DND-41 (cell line): ENCODE data around the gene LIF.

Experiments
- EZH2 ChIP-seq: IDR thresholded peaks from 3 replicates; pipeline ENCODE4 v1.6.1; 2012; ENCODE audit warnings: borderline replicate concordance, low read depth, mild to moderate bottlenecking, moderate library complexity, low read length, inconsistent platforms; ENCODE audit not compliant: severe bottlenecking
- TF ChIP-seq, protein P1 (sequence below): IDR thresholded peaks from 2 replicates; pipeline ENCODE4 v1.5.1; 2012; ENCODE audit warnings: borderline replicate concordance, low read length, moderate library complexity, mild to moderate bottlenecking; ENCODE audit not compliant: poor library complexity, severe bottlenecking; ENCODE audit errors: extremely low read depth

DNA sequence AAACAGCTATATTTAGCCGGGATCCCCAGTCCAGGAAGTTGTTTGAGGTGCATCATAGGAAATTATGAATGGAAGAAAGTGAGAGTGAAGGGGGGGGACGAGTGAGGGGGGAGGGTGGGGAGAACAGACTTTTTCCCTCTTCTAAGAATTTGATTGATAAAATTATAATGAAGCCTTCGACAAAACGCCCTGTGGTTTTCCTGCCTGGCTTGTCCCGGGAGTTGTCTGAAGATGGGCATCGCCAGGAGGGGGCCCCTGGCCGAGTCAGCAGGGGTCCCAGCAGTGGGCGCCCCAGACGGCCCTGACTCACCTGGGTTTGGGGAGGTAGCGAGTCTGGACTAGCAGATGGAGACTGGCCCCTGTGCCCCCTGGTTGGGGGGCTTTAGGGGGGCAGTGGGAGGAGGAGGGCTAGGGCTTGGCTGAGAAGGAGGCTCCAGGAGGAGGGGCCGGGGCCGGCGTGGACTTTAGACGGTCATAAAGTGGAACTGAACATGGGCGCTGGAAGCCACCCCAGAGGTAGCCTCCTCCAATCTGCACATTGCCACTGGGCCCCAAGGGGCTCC, 336 bp upstream of the LIF start:
- TF ChIP-seq, protein P1, sequence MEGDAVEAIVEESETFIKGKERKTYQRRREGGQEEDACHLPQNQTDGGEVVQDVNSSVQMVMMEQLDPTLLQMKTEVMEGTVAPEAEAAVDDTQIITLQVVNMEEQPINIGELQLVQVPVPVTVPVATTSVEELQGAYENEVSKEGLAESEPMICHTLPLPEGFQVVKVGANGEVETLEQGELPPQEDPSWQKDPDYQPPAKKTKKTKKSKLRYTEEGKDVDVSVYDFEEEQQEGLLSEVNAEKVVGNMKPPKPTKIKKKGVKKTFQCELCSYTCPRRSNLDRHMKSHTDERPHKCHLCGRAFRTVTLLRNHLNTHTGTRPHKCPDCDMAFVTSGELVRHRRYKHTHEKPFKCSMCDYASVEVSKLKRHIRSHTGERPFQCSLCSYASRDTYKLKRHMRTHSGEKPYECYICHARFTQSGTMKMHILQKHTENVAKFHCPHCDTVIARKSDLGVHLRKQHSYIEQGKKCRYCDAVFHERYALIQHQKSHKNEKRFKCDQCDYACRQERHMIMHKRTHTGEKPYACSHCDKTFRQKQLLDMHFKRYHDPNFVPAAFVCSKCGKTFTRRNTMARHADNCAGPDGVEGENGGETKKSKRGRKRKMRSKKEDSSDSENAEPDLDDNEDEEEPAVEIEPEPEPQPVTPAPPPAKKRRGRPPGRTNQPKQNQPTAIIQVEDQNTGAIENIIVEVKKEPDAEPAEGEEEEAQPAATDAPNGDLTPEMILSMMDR, result no peak
- no peak for TF ChIP-seq EZH2
